GM23338 (cell line): Measurements from ENCODE around the gene RAB9A. TPM values are rescaled to one million over a fixed set of nuclear protein-coding genes. Genes with fewer than 3 reads are reported as not detected.

Source experiments
- ATAC-seq: fragments of 200-7000 bp; cut with Tn5 transposase; 3 replicates; pipeline ENCODE4 v1.9.1; 2020
- DNase-seq: peaks from one replicate; pipeline ENCODE4 v3.0.0-alpha.2; 2015; ENCODE audit warnings: low spot score
- H2AFZ ChIP-seq: fragments of 200-600 bp; sonication (generic); 2 replicates; pipeline ENCODE4 v1.8.0; 2016; ENCODE audit warnings: antibody characterized with exemption, mild to moderate bottlenecking, moderate library complexity
- H3F3A ChIP-seq: fragments of 200-600 bp; sonication (generic); replicated peaks from 2 replicates; pipeline ENCODE4 v1.8.0; 2017; ENCODE audit warnings: antibody characterized with exemption, mixed run types, low read depth
- H3K27ac ChIP-seq: fragments of 200-600 bp; sonication (generic); 2 replicates; pipeline ENCODE4 v1.6.1; 2016; ENCODE audit warnings: low read depth
- H3K27me3 ChIP-seq: fragments of 200-600 bp; sonication (generic); 2 replicates; pipeline ENCODE4 v1.8.0; 2016; ENCODE audit warnings: mild to moderate bottlenecking, mixed run types, moderate library complexity; ENCODE audit not compliant: insufficient read depth
- H3K36me3 ChIP-seq: fragments of 200-600 bp; sonication (generic); 2 replicates; pipeline ENCODE4 v1.8.0; 2016; ENCODE audit warnings: mild to moderate bottlenecking; ENCODE audit not compliant: insufficient read depth
- H3K4me1 ChIP-seq: fragments of 200-600 bp; sonication (generic); 2 replicates; pipeline ENCODE4 v1.8.0; 2016; ENCODE audit warnings: mild to moderate bottlenecking, moderate library complexity; ENCODE audit not compliant: insufficient read depth
- H3K4me2 ChIP-seq: fragments of 200-600 bp; sonication (generic); 2 replicates; pipeline ENCODE4 v1.7.1; 2017; ENCODE audit warnings: mixed run types
- H3K4me3 ChIP-seq: fragments of 200-600 bp; sonication (generic); 2 replicates; pipeline ENCODE4 v1.6.1; 2016; ENCODE audit warnings: mixed run types
- H3K79me2 ChIP-seq: fragments of 200-600 bp; sonication (generic); replicated peaks from 2 replicates; pipeline ENCODE4 v1.8.0; 2017; ENCODE audit warnings: mild to moderate bottlenecking; ENCODE audit not compliant: insufficient read depth
- H3K9me2 ChIP-seq: fragments of 200-600 bp; sonication (generic); 2 replicates; pipeline ENCODE4 v1.8.0; 2017; ENCODE audit not compliant: insufficient read depth
- H4K20me1 ChIP-seq: fragments of 200-600 bp; sonication (generic); replicated peaks from 2 replicates; pipeline ENCODE4 v1.8.0; 2017; ENCODE audit warnings: mild to moderate bottlenecking; ENCODE audit not compliant: insufficient read depth
- H3K27ac Mint-ChIP-seq: 2 replicates; pipeline ENCODE4 v1.8.0; 2020; ENCODE audit warnings: inconsistent platforms, mild to moderate bottlenecking, moderate library complexity, mixed read lengths
- H3K27me3 Mint-ChIP-seq: 3 replicates; pipeline ENCODE4 v1.8.0; 2022; ENCODE audit warnings: low read depth, mild to moderate bottlenecking, moderate library complexity, mixed read lengths, inconsistent platforms; ENCODE audit not compliant: insufficient read depth, poor library complexity
- H3K36me3 Mint-ChIP-seq: 3 replicates; pipeline ENCODE4 v1.8.0; 2021; ENCODE audit warnings: low read depth, mild to moderate bottlenecking, inconsistent platforms, moderate library complexity, mixed read lengths
- H3K4me1 Mint-ChIP-seq: 3 replicates; pipeline ENCODE4 v1.8.0; 2020; ENCODE audit warnings: mild to moderate bottlenecking, inconsistent platforms, mixed read lengths
- H3K4me3 Mint-ChIP-seq: 3 replicates; pipeline ENCODE4 v1.8.0; 2021; ENCODE audit warnings: moderate library complexity, mild to moderate bottlenecking, inconsistent platforms, mixed read lengths
- H3K9me3 Mint-ChIP-seq: 3 replicates; pipeline ENCODE4 v1.8.0; 2020; ENCODE audit warnings: moderate library complexity, mild to moderate bottlenecking, inconsistent platforms, mixed read lengths
- CREB1 ChIP-seq: fragments of 250-450 bp; sonication (Bioruptor Pico); IDR thresholded peaks from 2 replicates; pipeline ENCODE4 v1.5.0; 2020; ENCODE audit warnings: low read depth, mild to moderate bottlenecking, moderate library complexity
- EZH2 ChIP-seq: fragments of 200-600 bp; sonication (generic); IDR thresholded peaks from one replicate; pipeline ENCODE4 v1.8.0; 2017; ENCODE audit warnings: antibody characterized with exemption, mild to moderate bottlenecking, low read depth; ENCODE audit not compliant: unreplicated experiment
- EZH2phosphoT487 ChIP-seq: fragments of 200-600 bp; sonication (generic); IDR thresholded peaks from one replicate; pipeline ENCODE4 v1.8.1; 2018; ENCODE audit warnings: antibody characterized with exemption; ENCODE audit not compliant: unreplicated experiment
- JUNB ChIP-seq: IDR thresholded peaks from one replicate; pipeline ENCODE4 v1.6.1; 2016; ENCODE audit warnings: antibody characterized with exemption; ENCODE audit not compliant: unreplicated experiment
- NANOG ChIP-seq: IDR thresholded peaks from 2 replicates; pipeline ENCODE4 v1.6.1; 2016; ENCODE audit warnings: antibody characterized with exemption, borderline replicate concordance
- POLR2AphosphoS5 ChIP-seq: IDR thresholded peaks from 2 replicates; pipeline ENCODE4 v1.6.1; 2016; ENCODE audit warnings: antibody characterized with exemption, low read depth
- STAT1 ChIP-seq: IDR thresholded peaks from one replicate; pipeline ENCODE4 v1.6.1; 2016; ENCODE audit warnings: antibody characterized with exemption; ENCODE audit not compliant: unreplicated experiment
- ZNF114 ChIP-seq: fragments of 250-450 bp; sonication (Bioruptor Pico); IDR thresholded peaks from 2 replicates; pipeline ENCODE4 v1.5.0; 2020; ENCODE audit warnings: mild to moderate bottlenecking, moderate library complexity
- ZNF331 ChIP-seq: fragments of 250-450 bp; sonication (Bioruptor Pico); IDR thresholded peaks from 2 replicates; pipeline ENCODE4 v1.5.0; 2020; ENCODE audit warnings: low read depth, mild to moderate bottlenecking, moderate library complexity
- ZNF462 ChIP-seq: fragments of 250-450 bp; sonication (Bioruptor Pico); IDR thresholded peaks from 2 replicates; pipeline ENCODE4 v1.5.0; 2020; ENCODE audit warnings: mild to moderate bottlenecking, moderate library complexity
- polyA plus RNA-seq: library from polyadenylated mRNA; unstranded; fragments of >200 nt; fragmentation: Nextera tagmentation; extraction: Ambion mirVana; gene quantifications from 2 replicates; pipeline ENCODE4 v1.2.1, GENCODE V29; 2016
- total RNA-seq: library from RNA; depleted of rRNA; stranded (reverse); fragments of >200 nt; shearing (Covaris generic); gene quantifications from 2 replicates; pipeline ENCODE4 v1.2.3, GENCODE V29; 2014
- TF ChIP-seq, protein P1 (sequence below): IDR thresholded peaks from one replicate; pipeline ENCODE4 v1.6.1; 2018; ENCODE audit warnings: antibody characterized with exemption; ENCODE audit not compliant: unreplicated experiment
- TF ChIP-seq, protein P2 (sequence below): IDR thresholded peaks from 2 replicates; pipeline ENCODE4 v1.6.1; 2016; ENCODE audit warnings: antibody characterized with exemption
- TF ChIP-seq, protein P3 (sequence below), 2 experiments: fragments of 200-600 bp in 1 of 2; sonication (generic) in 1 of 2; conservative IDR thresholded peaks; 2 replicates each; pipeline versions ENCODE4 v1.5.1 to v1.6.1; 2016 to 2017; ENCODE audit warnings: antibody characterized with exemption in 2 of 2, low read depth in 2 of 2, mild to moderate bottlenecking in 2 of 2, moderate library complexity in 1 of 2

Gene RAB9A
- total and polyA plus RNA-seq, 2 experiments from 2014 or later, result 43.3 to 45.1 TPM

DNA sequence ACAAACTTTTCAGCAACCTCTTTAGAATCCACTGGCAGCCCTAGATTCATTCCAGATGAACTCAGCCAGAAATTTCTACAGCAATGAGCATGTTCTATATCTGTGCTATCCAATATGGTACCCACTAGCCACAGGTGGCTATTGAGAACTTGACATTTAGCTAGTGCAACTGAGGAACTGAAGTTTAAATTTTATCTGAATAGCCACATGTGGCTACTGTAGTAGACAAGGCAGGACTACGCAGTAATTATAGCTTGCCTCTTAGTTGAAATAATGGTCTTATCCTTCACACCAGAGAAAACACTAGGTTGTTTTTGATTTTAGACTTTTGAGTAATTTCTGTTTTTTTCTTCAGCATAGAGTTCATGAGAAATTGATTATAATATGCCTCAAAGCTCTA is 38.6 kb upstream of the RAB9A start:
- TF ChIP-seq, protein P1, sequence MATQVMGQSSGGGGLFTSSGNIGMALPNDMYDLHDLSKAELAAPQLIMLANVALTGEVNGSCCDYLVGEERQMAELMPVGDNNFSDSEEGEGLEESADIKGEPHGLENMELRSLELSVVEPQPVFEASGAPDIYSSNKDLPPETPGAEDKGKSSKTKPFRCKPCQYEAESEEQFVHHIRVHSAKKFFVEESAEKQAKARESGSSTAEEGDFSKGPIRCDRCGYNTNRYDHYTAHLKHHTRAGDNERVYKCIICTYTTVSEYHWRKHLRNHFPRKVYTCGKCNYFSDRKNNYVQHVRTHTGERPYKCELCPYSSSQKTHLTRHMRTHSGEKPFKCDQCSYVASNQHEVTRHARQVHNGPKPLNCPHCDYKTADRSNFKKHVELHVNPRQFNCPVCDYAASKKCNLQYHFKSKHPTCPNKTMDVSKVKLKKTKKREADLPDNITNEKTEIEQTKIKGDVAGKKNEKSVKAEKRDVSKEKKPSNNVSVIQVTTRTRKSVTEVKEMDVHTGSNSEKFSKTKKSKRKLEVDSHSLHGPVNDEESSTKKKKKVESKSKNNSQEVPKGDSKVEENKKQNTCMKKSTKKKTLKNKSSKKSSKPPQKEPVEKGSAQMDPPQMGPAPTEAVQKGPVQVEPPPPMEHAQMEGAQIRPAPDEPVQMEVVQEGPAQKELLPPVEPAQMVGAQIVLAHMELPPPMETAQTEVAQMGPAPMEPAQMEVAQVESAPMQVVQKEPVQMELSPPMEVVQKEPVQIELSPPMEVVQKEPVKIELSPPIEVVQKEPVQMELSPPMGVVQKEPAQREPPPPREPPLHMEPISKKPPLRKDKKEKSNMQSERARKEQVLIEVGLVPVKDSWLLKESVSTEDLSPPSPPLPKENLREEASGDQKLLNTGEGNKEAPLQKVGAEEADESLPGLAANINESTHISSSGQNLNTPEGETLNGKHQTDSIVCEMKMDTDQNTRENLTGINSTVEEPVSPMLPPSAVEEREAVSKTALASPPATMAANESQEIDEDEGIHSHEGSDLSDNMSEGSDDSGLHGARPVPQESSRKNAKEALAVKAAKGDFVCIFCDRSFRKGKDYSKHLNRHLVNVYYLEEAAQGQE, result no peak
- TF ChIP-seq ZNF462 (CRISPR knock-in tag), result no peak
- TF ChIP-seq ZNF331 (CRISPR knock-in tag), result no peak
- no peak for TF ChIP-seq CREB1 (CRISPR knock-in tag)
- no peak for TF ChIP-seq ZNF114 (CRISPR knock-in tag)
- TF ChIP-seq EZH2, result no peak
- TF ChIP-seq, protein P2, sequence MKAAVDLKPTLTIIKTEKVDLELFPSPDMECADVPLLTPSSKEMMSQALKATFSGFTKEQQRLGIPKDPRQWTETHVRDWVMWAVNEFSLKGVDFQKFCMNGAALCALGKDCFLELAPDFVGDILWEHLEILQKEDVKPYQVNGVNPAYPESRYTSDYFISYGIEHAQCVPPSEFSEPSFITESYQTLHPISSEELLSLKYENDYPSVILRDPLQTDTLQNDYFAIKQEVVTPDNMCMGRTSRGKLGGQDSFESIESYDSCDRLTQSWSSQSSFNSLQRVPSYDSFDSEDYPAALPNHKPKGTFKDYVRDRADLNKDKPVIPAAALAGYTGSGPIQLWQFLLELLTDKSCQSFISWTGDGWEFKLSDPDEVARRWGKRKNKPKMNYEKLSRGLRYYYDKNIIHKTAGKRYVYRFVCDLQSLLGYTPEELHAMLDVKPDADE, result no peak
- TF ChIP-seq, protein P3, sequence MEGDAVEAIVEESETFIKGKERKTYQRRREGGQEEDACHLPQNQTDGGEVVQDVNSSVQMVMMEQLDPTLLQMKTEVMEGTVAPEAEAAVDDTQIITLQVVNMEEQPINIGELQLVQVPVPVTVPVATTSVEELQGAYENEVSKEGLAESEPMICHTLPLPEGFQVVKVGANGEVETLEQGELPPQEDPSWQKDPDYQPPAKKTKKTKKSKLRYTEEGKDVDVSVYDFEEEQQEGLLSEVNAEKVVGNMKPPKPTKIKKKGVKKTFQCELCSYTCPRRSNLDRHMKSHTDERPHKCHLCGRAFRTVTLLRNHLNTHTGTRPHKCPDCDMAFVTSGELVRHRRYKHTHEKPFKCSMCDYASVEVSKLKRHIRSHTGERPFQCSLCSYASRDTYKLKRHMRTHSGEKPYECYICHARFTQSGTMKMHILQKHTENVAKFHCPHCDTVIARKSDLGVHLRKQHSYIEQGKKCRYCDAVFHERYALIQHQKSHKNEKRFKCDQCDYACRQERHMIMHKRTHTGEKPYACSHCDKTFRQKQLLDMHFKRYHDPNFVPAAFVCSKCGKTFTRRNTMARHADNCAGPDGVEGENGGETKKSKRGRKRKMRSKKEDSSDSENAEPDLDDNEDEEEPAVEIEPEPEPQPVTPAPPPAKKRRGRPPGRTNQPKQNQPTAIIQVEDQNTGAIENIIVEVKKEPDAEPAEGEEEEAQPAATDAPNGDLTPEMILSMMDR (conservative IDR thresholded peaks at IDR 0.05; ENCODE audit: low read depth in 2 of 2), result no peak
- TF ChIP-seq EZH2phosphoT487, result no peak
- TF ChIP-seq STAT1, result no peak
- TF ChIP-seq POLR2AphosphoS5, result no peak
- no peak for TF ChIP-seq NANOG
- no peak for TF ChIP-seq JUNB
- ATAC-seq (no peak), DNase-seq (no peak)

More for the DNA sequence above, 38.6 kb upstream of the RAB9A start:
- no peaks in the 10 kb centered on the region for H3K27me3 ChIP-seq
- H3K4me2 ChIP-seq, result no peak overlapping the region
- H3K27ac ChIP-seq, result no peak overlapping the region
- peaks cover 8% of the 10 kb centered on the region; the same call in 1 of the 2 replicates for H3K4me1 ChIP-seq
- H3K36me3 Mint-ChIP-seq, result no peaks in the 10 kb centered on the region
- H4K20me1 ChIP-seq, result no peaks in the 10 kb centered on the region
- H3K4me3 Mint-ChIP-seq, result no peak overlapping the region
- H3K27me3 Mint-ChIP-seq, result peaks cover 2% of the 10 kb centered on the region
- H3K9me3 Mint-ChIP-seq, result no peaks in the 10 kb centered on the region
- H3K27ac Mint-ChIP-seq, result no peak overlapping the region
- no peak overlapping the region for H3K4me3 ChIP-seq
- H3K9me2 ChIP-seq, result no peaks in the 10 kb centered on the region
- H3F3A ChIP-seq, result peaks cover 7% of the 10 kb centered on the region; the same call in 1 of the 2 replicates
- H3K4me1 Mint-ChIP-seq, result peaks cover 8% of the 10 kb centered on the region; the same call in 2 of the 3 replicates
- H3K79me2 ChIP-seq, result no peaks in the 10 kb centered on the region
- no peak overlapping the region for H2AFZ ChIP-seq
- no peaks in the 10 kb centered on the region for H3K36me3 ChIP-seq
